ENCODE results near the gene NUBP1. TPM values are rescaled to one million over a fixed set of nuclear protein-coding genes. Genes with fewer than 3 reads are reported as not detected.
A peak's percentile ranks its signal among the peaks of the same experiment; 100 is the strongest.

NUBP1 gene
- total RNA-seq, 2 experiments from 2014 or later = 19.3 to 20.1 TPM

GRCh38 chr16:10750793-10751192 lies 7.2 kb downstream of the NUBP1 start:
- Mint-ChIP-seq H3K36me3 (ENCODE audit: low read depth) (peaks cover 86% of the 10 kb centered on the region), H3K4me1 (ENCODE audit: low read depth) (peaks cover 20% of the 10 kb centered on the region), H3K9me3 (no peaks in the 10 kb centered on the region), H3K4me3 (no peak overlapping the region), H3K27ac (no peak overlapping the region), H3K27me3 (no peaks in the 10 kb centered on the region)
- Histone ChIP-seq H3K36me3 (ENCODE audit: insufficient read depth, low read length) (peaks cover 72% of the 10 kb centered on the region), H3K27me3 (ENCODE audit: control insufficient read depth in 1 of 2, insufficient read depth in 2 of 2, low read length in 2 of 2) (no peaks in the 10 kb centered on the region), H3K4me1 (ENCODE audit: insufficient read depth, low read length) (peaks cover 4% of the 10 kb centered on the region), H3K27ac (ENCODE audit: low read depth in 1 of 2, low read length in 2 of 2) (no peak overlapping the region), H3K9me3 (ENCODE audit: control insufficient read depth in 1 of 2, insufficient read depth in 1 of 2, low read length in 2 of 2) (no peaks in the 10 kb centered on the region), H3K4me3 (ENCODE audit: low read length) (no peak overlapping the region)
- ChIA-PET POLR2A (no interaction called here), CTCF (no interaction called here)
- DNase-seq = no peak
- TF ChIP-seq CTCF (IDR thresholded peaks at IDR 0.05) = no peak
- no peak for ATAC-seq (ENCODE audit: poor library complexity)
- intact Hi-C loops (cut with DNase I, micrococcal nuclease) = no loop called here

- intact Hi-C loops (cut with DNase I, micrococcal nuclease) = no loop called here
- peaks cover 4% of the 10 kb centered on the region for H3K4me1 ChIP-seq (ENCODE audit: insufficient read depth, low read length)
- Mint-ChIP-seq H3K4me1 (ENCODE audit: low read depth) (peaks cover 15% of the 10 kb centered on the region), H3K4me3 (no peak overlapping the region), H3K9me3 (no peaks in the 10 kb centered on the region), H3K27me3 (no peaks in the 10 kb centered on the region), H3K27ac (no peak overlapping the region), H3K36me3 (ENCODE audit: low read depth) (peaks cover 85% of the 10 kb centered on the region)
- no peak for ATAC-seq (ENCODE audit: poor library complexity)
- no peak for TF ChIP-seq CTCF (IDR thresholded peaks at IDR 0.05)
- no peak overlapping the region for H3K27ac ChIP-seq (ENCODE audit: low read depth in 1 of 2, low read length in 2 of 2)
- POLR2A ChIA-PET = no interaction called here
- no peaks in the 10 kb centered on the region for H3K27me3 ChIP-seq (ENCODE audit: control insufficient read depth in 1 of 2, insufficient read depth in 2 of 2, low read length in 2 of 2)
- peaks cover 77% of the 10 kb centered on the region for H3K36me3 ChIP-seq (ENCODE audit: insufficient read depth, low read length)
- no peak overlapping the region for H3K4me3 ChIP-seq (ENCODE audit: low read length)
- no peaks in the 10 kb centered on the region for H3K9me3 ChIP-seq (ENCODE audit: control insufficient read depth in 1 of 2, insufficient read depth in 1 of 2, low read length in 2 of 2)
- CTCF ChIA-PET = no interaction called here
- no peak for DNase-seq
Measured at GRCh38 chr16:10751291-10751697, 7.7 kb downstream of the NUBP1 start.

- no peaks in the 10 kb centered on the region for H3K27me3 ChIP-seq (ENCODE audit: control insufficient read depth in 1 of 2, insufficient read depth in 2 of 2, low read length in 2 of 2)
- H3K4me1 ChIP-seq (ENCODE audit: insufficient read depth, low read length) = peaks cover 4% of the 10 kb centered on the region
- H3K9me3 ChIP-seq (ENCODE audit: control insufficient read depth in 1 of 2, insufficient read depth in 1 of 2, low read length in 2 of 2) = no peaks in the 10 kb centered on the region
- TF ChIP-seq CTCF (IDR thresholded peaks at IDR 0.05) = no peak
- Mint-ChIP-seq H3K4me3 (no peak overlapping the region), H3K4me1 (ENCODE audit: low read depth) (peaks cover 15% of the 10 kb centered on the region), H3K27me3 (no peaks in the 10 kb centered on the region), H3K9me3 (no peaks in the 10 kb centered on the region), H3K36me3 (ENCODE audit: low read depth) (peaks cover 85% of the 10 kb centered on the region), H3K27ac (no peak overlapping the region)
- H3K27ac ChIP-seq (ENCODE audit: low read depth in 1 of 2, low read length in 2 of 2) = no peak overlapping the region
- DNase-seq (peak in 3 of 14 experiments; percentile 31 to 65 (median 59)), ATAC-seq (ENCODE audit: poor library complexity) (no peak)
- peaks cover 88% of the 10 kb centered on the region for H3K36me3 ChIP-seq (ENCODE audit: insufficient read depth, low read length)
- H3K4me3 ChIP-seq (ENCODE audit: low read length) = no peak overlapping the region
- POLR2A ChIA-PET = interaction anchor here (0.8 kb wide), 1 partner anchor 9 kb away, joined by 3 read pairs; the partner anchor contains the start of gene NUBP1
- CTCF ChIA-PET = no interaction called here
- intact Hi-C loops (cut with DNase I, micrococcal nuclease) = no loop called here
Measured at GRCh38 chr16:10752843-10753523, 9.3 kb downstream of the NUBP1 start.
